Measurements from ENCODE around the gene HSPB2. TPM values are rescaled to one million over a fixed set of nuclear protein-coding genes. Genes with fewer than 3 reads are reported as not detected.

HSPB2 gene
- total and polyA plus RNA-seq, 2 of the 8 experiments (the other 6 are each of a cell fraction or from before 2014, with no cell fraction given), result 0.32 to 0.86 TPM

DNA sequence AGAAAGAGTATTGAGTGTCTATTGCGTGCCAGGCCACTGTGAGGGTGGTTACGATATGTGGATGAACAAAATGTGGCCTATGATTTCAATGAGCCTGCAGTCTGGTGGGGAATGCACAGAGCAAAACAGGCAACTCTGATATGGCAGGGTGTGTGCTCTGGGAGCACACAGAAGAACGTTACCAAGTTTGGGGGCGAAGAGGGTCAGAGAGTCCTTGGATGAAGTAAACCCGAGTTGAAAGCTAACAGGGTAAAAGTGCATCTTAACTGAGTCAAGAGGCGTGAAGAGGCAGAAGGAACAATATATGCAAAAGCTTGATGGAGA lies 32.9 kb upstream of the HSPB2 start:
- H4K8ac ChIP-seq (ENCODE audit: extremely low read depth, insufficient read depth, low read length), result no peak overlapping the region
- no peaks in the 10 kb centered on the region for H3K27me3 ChIP-seq (replicated peaks in 1 of 4; ENCODE audit: control insufficient read depth in 3 of 4, extremely low read depth in 1 of 4, insufficient read depth in 3 of 4, low read length in 3 of 4)
- no peak overlapping the region for H3K14ac ChIP-seq (ENCODE audit: insufficient read length)
- ChIA-PET POLR2A (ENCODE audit: partially characterized antibody) (interaction anchor here (0.7 to 1.5 kb wide), 5 partner anchors 9 to 112 kb away, joined by 3 to 6 read pairs (median 4); partner anchors contain the start of gene ALG9), CTCF (ENCODE audit: partially characterized antibody) (interaction anchor here (0.7 to 1.9 kb wide), 8 partner anchors 9 to 102 kb away, joined by 3 to 11 read pairs (median 4); partner anchors contain the start of genes ALG9, CRYAB and DIXDC1)
- peak overlapping the region; percentile 72 for H4K5ac ChIP-seq (ENCODE audit: insufficient read length, low read depth, low read length)
- no peak overlapping the region for H3K56ac ChIP-seq (replicated peaks; ENCODE audit: insufficient read length, low read depth, low read length)
- peak overlapping the region; percentile 97; the same call in 1 of the 2 replicates for H2BK5ac ChIP-seq (ENCODE audit: low read depth, low read length)
- no peaks in the 10 kb centered on the region for H3K36me3 ChIP-seq (ENCODE audit: control insufficient read depth in 2 of 4, insufficient read depth in 4 of 4, low read length in 3 of 4)
- peak overlapping the region; percentile 95; the same call in 1 of the 2 replicates for H2AFZ ChIP-seq (ENCODE audit: low read length)
- H3K4me3 ChIP-seq (ENCODE audit: extremely low read depth in 1 of 4, insufficient read depth in 2 of 4, low read depth in 3 of 4, low read length in 4 of 4), result peak overlapping the region; percentile 66 to 93 (median 82)
- 0 out of 2 replicates have a peak overlapping the region, but pooled peaks have one; percentile 54 for H2BK15ac ChIP-seq (ENCODE audit: low read length)
- H3K4ac ChIP-seq (replicated peaks; ENCODE audit: insufficient read length, low read depth, low read length), result peak overlapping the region; percentile 73
- H4K91ac ChIP-seq (replicated peaks; ENCODE audit: insufficient read length, low read length), result peak overlapping the region; percentile 48
- H3K4me1 ChIP-seq (replicated peaks in 1 of 4; ENCODE audit: control insufficient read depth in 3 of 4, insufficient read depth in 4 of 4, low read length in 3 of 4), result no peaks in the 10 kb centered on the region
- H3K4me2 ChIP-seq (ENCODE audit: insufficient read depth in 1 of 2, low read depth in 2 of 2, low read length in 2 of 2), result peak overlapping the region; percentile 78 to 95
- no peak overlapping the region; the same call in 1 of the 2 replicates for H2BK12ac ChIP-seq (ENCODE audit: low read depth, low read length)
- H2BK120ac ChIP-seq (replicated peaks; ENCODE audit: low read depth, low read length), result peak overlapping the region; percentile 11
- no peak for FAIRE-seq
- H3K18ac ChIP-seq (ENCODE audit: extremely low read depth, low read length), result peak overlapping the region; percentile 55; the same call in 1 of the 2 replicates
- H2AK5ac ChIP-seq (ENCODE audit: low read depth, low read length), result peak overlapping the region; percentile 43; the same call in 1 of the 2 replicates
- H4K20me1 ChIP-seq (replicated peaks in 1 of 2; ENCODE audit: control insufficient read depth in 1 of 2, insufficient read depth in 2 of 2, low read length in 2 of 2), result no peaks in the 10 kb centered on the region
- WGBS, 2 experiments (ENCODE audit: extremely low coverage in 1 of 2, insufficient coverage in 1 of 2, insufficient read length in 1 of 2, insufficient replicate concordance in 2 of 2, low coverage in 1 of 2, low lambda C conversion rate in 2 of 2, missing lambda C conversion rate in 1 of 2), result 66% methylated on average over 6 of the region's 6 CpGs; no CpG with 5 or more reads in 1 of the 2 experiments
- H3K79me1 ChIP-seq (ENCODE audit: low read depth, low read length), result 0 out of 2 replicates have a peak, but pooled peaks cover 2% of the 10 kb centered on the region
- H3K23me2 ChIP-seq (ENCODE audit: low read depth, low read length), result peaks cover 2% of the 10 kb centered on the region; the same call in 1 of the 2 replicates
- H3K79me2 ChIP-seq (ENCODE audit: control insufficient read depth in 1 of 2, insufficient read depth in 2 of 2, low read length in 2 of 2), result no peaks in the 10 kb centered on the region
- no peak for DNase-seq (ENCODE audit: low read depth in 1 of 2, low spot score in 2 of 2)
- no peak overlapping the region for H2BK20ac ChIP-seq (ENCODE audit: low read length)
- TF ChIP-seq TCF12 (IDR thresholded peaks at IDR 0.05; ENCODE audit: low read depth, low read length) (no peak), ZNF274 (IDR thresholded peaks at IDR 0.05; ENCODE audit: borderline replicate concordance, extremely low read depth, low read length) (no peak), SAP30 (IDR thresholded peaks at IDR 0.05; ENCODE audit: insufficient read depth, insufficient replicate concordance, low read length) (peak; percentile 6), JUND (IDR thresholded peaks at IDR 0.05; ENCODE audit: low read length) (no peak)
- peak overlapping the region; percentile 44 to 89 (median 82) for H3K9ac ChIP-seq (replicated peaks in 1 of 4; ENCODE audit: extremely low read depth in 1 of 4, low read depth in 3 of 4, low read length in 3 of 4)
- no peaks in the 10 kb centered on the region for H3K9me3 ChIP-seq (ENCODE audit: insufficient read depth in 2 of 2, low read depth in 1 of 2, low read length in 1 of 2)
- no peak overlapping the region for H3K23ac ChIP-seq (ENCODE audit: insufficient read length)
- H3K27ac ChIP-seq (ENCODE audit: low read depth, low read length), result peak overlapping the region; percentile 95
